Medulla oblongata (tissue), 1 donor: ENCODE results near the gene PLA2G4A.

Source experiments
- DNase-seq: peaks from one replicate; pipeline ENCODE4 v3.0.0-alpha.2; 2015; ENCODE audit errors: extremely low spot score

Gene PLA2G4A

DNA sequence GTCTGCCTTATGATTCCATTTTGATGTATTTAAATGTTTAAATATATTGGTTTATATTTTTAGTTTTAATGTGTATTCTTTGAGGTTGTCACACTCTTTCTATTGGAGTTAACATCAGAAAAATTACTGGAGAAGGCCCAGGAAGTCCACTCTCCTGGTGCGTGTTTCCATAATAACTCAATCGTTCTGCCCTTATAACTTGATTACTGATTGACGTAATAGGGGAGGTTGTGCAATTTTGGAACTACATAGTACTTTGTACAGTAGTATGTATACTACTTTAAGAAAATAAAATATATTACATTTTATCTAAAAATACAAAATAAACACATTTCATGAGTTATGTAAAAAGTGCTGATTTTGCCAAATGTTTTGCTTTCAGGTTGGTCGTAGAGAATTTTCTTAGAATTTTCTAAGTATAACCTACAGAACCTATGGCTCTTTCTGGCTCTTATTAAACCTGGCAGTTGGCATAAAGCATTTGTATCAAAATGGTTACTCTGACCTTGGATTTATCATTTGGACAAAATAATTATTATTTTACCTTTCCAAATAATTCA lies 5.7 kb downstream of the PLA2G4A start:
- DNase-seq, result no peak

DNA sequence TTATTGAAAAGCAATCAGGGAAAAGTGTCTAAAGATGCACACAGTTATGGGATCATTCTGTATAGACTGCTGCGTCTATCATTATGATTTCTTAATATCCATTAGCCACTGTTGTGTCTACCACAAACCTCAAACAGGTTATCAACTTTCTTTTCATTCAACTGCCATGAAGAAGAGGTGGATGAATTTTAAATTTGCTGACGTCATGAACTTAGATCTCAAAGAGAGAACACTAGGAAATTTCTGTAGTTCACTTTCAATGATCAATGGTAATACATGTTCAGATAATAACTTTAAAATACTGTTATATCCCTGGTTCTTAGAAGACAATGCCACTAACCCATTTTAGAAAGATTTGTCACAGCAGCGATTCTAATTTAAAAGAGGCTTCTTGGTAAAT lies 6.7 kb downstream of the PLA2G4A start:
- no peak for DNase-seq

DNA sequence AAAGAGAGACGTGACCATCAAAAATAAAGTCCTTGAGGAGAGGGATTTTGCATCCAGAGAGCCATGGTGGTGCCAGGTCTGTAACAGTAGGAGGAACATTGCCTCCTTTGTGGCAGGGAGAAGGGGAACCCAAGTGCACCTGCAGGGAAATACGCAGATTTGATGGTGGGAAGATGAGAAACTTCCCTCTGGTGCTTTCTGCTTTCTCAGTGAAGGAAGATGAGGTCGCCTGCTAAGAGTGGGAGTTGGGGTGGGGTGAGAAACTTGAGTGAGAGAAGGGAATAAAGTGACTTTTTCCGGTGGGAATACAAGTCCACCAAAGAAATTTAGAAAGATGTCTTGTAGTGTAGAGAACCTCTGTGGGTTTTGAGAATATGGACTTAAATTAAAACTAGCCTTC lies 9.1 kb downstream of the PLA2G4A start:
- DNase-seq, result no peak

DNA sequence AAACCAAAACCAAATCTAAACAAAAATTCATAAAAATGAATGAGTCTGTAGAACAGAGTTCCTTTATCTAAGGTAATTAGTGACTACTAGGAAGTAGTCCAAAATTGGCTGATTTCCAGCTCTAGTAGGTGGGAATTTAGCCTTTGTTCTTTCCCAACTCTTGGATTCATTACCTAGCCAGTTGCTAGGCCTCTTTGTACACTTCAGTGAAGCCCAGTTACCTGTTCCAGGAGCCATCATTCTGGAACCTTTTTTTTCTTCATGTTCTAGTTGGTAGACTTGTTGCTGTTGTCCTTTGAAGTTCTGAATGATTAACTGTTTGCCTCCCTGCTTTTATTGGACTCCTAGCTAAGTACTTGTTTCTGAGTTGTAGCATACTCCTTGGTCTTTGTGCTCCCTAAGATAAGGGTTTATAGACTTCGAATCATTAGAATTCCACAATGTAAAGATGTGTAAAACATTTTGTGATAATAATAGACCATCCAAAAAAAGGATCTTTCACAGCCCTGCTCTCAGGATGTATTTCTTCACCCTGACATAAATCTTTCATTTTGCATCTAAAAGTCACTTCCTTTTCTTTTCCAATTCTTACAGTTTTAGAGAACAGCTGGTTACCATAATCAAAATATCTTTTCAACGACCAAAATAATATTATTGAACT lies 9.8 kb downstream of the PLA2G4A start:
- no peak for DNase-seq

DNA sequence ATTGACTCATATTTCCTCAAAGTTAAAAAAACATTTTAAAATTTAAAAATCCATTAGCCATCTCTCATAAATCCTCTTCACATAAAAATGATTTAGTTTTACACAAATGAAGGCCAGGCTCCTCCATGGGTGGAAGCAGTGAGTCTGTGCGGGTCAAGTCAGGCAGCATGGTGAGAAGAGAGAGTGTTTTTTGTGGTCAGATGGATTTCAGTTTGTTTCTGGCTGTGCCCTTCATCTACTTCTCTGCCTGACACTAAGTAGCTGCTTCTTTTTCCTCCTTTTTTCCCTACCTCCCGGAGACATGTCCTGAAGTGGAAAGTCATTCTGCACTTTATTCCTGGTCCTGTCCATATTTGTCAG lies 10.3 kb downstream of the PLA2G4A start:
- no peak for DNase-seq

DNA sequence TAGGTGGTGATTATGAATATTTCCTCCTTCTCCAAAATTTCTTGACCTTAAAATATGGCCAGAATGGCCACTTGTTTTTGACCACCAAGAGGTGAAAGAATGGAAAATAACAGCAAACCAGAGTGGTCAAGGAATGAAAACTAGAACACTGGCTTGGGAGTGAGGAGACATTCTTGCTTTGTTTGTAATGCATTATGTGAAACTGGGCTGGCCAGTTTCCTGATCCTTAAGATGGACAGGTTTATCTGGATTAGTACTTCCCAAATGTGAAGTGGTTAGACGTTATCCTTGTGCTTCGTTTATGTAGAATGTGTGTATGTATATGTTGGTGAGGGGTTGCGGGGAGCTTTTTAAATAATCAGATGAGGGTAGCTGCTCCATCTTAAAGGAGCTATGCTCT lies 12.8 kb downstream of the PLA2G4A start:
- DNase-seq, result no peak

DNA sequence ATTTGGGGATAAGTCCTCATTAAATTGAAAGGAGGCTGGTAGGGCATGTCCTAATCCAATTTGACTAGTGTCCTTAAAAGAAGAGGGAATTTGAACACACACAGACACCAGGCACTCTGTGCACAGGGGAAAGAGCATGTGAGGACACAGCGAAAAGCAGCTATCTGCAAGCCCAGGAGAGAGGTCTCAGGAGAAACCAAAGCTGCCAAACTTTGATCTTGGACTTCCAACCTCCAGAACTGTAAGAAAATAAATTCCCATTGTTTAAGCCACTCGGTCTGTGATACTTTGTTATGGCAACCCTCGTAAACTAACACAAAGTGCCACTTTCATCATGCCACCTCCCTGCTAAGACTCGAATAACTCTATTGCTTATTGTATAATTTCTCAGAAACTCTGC lies 13.8 kb downstream of the PLA2G4A start:
- no peak for DNase-seq

DNA sequence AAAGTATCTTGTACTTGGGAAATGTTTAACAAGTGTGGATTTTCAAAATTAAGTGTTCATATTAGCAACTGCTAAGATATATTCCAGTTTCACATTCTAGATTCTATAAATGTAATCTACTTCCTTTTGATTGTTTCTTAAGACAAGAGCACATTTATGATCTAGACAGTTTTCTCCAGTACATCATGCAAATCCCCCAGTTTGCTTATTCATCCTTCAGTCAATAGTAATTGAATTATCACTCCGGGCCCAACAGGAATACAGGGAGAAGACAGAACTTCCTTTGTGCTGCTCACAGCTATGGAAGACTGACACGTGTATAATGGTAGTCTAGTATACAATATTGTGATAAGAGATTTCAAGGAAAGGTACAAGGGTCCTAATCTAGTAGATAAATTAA lies 14.5 kb downstream of the PLA2G4A start:
- no peak for DNase-seq

DNA sequence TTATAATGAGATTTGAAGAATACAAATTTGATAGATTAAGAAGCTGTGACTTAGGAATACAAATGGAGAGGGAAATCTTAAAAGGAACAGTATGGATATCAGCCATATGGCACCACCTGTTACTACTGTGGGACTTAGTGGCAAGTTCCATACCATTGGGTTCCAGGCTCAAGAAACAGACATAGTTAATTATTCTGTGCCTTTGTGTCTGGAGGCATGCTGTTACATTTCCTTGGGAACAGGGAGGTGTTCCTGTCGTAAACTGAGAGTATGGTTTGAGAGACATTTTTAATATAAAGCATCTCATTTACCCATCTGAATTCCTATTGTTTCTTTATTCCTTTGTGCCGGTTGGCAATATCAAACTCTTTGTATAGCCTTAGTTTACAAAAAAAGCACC lies 15.2 kb downstream of the PLA2G4A start:
- no peak for DNase-seq

DNA sequence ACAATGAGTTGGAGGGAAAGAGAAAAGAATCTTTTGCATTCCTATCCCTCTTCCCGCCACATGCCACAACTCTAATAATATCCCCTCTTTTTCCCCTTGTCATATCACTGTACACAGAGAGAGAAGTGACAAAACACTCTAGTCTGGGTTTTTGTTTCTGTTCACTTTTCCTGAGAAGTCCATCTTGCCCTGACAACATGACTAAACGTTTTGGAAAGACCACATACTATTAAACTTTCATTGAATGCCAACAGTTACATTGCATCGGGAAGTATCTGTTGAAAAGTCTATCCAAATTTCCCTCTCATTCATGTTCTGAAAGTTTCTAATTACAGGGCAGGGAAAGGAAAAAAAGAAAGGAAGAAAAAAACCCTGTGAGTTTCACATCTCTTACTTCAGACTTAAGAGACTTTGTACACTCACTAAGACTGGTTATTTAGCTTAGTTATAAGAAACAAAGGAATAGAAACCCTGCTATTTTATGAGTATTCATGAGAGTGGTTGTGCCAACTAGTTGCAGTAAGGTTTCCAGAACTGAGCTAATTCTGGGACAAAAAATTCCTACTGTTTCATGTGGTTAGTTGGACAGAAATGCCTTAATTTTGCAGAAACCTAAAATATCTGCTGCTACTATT lies 16.9 kb downstream of the PLA2G4A start:
- peak; percentile 67 for DNase-seq

DNA sequence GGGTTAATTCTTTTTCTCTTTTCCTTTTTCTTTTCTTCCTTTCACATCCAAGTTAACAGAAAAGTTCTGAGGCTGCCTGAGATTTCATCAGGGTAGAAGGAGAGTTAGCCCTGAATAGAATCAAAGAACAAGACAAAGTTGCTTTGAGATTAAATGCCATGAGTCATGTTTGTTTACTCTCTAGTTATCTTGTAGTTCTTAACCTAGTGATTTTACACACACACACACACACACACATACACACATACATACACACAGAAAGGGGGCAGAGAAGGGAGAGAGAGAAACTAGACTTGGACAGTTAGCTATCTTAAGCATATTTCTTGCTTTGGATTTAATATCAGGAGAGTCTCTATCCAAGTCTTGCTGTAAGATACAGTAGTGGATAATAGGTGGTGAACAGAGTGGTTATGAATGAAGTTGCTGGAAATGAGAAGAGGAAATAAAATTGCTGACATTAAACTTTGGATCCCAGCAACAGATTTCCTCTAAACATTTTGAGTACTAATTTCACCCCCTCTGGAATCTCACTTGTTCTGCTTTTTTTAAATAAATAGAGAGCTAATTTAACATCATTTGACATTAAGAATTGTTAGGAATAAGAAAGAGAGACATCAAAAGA lies 19.9 kb downstream of the PLA2G4A start:
- DNase-seq, result peak; percentile 51

DNA sequence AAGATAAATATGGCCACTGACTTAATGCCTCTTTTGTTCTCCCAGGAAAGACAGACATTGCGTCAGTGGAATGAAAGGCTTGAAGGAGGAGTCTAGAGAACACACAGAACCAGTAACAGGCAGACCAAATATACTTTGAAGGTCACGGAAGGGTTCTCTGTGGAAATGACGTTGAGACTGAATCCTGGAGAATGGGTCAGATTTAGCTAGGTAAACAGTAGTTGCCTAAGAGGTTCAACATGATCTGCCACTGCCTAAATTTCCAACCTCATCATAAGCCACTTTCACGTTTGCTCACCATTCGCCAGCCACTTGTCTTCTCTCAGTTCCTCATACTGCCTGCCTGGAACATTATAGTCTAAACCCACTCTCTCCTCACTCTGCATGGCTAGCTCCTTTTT lies 20.5 kb downstream of the PLA2G4A start:
- DNase-seq, result peak; percentile 71

DNA sequence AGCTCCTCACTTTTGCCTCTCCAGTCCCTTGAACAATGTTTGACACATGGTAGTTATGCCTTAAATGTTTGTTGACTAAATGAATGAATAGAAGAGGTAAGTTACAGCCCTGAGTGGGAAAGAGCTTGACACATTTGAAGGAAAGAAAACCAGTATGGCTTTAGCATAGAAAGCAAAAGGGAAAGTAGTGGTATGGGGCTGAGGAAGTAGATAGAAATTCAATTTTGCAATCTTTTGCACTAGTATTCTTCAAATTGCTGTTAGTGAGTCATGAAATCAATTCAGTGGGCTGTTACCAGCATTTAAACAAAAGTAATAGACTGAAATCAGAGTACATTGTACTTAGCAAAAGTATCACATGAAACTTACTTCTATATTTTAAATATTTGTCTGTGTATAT lies 21.1 kb downstream of the PLA2G4A start:
- no peak for DNase-seq

DNA sequence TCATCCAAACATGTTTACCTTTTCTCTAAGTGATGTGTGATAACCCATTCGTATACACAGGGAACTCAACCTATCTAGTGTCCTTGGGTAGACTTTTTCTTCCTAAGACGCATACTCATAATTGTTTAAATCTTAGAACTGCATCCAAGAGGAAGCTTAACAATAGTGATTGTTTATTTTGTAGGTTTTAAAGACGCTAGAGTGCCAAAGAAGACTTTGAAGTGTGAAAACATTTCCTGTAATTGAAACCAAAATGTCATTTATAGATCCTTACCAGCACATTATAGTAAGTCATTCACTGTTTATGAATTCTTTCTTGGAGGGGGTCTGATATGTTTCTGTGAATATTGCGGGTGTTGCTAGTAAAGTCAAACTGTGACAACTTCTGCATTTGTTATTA lies 25.4 kb downstream of the PLA2G4A start:
- DNase-seq, result no peak

DNA sequence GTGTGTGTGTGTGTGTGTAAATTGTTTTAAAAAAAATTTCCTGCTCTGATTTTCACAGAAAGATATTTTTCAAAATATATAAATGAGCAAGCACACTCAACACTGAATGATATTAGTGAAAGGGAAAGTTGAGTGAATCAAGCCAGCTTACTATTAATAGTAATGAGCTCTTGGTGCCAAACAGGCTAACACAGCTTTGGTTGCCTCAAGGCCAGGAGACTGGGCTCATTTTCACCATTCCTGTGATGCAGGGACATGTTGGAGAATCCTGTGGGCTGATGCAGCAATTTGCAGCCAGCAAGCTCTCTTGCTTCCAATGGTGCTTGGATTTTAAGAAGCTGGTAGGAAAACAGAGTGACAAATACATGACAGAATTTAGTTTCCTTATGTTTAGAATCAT lies 30.2 kb downstream of the PLA2G4A start:
- DNase-seq, result peak; percentile 42

DNA sequence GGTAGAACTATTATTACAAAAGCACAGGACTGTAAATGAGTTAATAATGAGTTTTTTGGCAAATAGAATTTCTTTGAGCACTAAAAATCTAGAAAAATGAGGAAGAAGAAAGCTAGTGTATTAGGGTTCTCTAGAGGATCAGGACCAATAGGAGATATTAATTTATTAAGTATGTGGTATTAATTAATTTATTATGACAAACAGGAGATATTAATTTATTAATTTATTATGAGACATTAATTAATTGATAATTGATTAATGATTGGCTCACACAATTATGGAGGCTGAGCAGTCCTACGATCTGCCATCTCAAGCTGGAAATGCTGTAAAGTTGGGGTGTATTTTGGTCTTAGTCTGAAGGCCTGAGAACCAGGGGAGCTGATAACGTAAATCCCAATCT lies 31.2 kb downstream of the PLA2G4A start:
- DNase-seq, result no peak

DNA sequence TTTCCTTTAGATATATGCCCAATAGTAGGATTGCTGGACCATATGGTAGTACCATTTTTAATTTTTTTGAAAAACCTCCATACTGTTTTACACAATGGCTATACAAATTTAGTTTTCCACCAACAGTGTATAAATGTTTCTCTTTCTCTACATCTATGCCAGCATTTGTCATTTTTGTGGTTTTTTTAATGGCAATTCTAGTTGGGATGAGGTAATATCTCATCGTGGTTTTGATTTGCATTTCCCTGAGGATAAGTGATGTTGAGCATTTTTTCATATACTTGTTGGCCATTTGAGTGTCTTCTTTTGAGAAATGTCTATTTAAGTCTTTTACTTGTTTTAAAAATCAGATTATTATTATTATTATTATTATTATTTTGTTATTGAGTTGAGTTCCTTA lies 35.5 kb downstream of the PLA2G4A start:
- DNase-seq, result no peak

DNA sequence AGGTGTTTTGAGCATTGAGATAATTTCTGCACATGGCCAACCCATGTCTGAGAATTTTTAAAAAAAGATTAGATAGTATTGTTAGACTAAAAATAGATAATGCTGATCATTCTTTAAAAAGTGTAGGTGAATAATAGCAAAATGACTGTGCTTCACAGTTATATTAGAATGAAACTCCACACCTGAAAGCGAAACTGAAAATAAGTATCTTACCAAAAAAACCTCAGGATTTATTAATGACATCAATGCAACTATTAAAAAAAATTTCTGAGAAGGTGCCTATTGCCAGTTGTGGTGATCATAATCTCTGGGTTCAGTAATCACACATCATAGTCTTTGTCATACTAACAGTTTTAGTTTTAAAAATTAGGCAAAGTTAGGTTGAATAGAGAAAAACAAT lies 36.5 kb downstream of the PLA2G4A start:
- no peak for DNase-seq

DNA sequence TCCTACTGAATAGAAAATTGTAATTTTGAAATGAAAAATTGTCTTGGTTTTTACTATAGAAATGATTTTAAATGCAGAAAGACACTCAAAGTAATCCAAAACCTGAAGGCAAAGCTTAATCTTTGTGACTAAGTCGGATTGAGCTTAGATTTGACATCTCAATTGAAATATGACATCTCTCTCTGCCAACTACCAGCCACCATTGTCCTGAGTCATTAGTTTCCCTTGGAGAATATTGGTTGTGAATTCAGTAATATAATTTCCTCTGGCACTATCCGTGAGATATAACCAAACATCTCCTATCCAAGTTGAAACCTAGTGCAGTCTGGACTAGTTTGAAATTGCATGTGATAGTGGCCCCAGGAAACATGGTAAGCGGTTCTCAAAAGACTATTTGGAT lies 37.1 kb downstream of the PLA2G4A start:
- DNase-seq, result no peak

DNA sequence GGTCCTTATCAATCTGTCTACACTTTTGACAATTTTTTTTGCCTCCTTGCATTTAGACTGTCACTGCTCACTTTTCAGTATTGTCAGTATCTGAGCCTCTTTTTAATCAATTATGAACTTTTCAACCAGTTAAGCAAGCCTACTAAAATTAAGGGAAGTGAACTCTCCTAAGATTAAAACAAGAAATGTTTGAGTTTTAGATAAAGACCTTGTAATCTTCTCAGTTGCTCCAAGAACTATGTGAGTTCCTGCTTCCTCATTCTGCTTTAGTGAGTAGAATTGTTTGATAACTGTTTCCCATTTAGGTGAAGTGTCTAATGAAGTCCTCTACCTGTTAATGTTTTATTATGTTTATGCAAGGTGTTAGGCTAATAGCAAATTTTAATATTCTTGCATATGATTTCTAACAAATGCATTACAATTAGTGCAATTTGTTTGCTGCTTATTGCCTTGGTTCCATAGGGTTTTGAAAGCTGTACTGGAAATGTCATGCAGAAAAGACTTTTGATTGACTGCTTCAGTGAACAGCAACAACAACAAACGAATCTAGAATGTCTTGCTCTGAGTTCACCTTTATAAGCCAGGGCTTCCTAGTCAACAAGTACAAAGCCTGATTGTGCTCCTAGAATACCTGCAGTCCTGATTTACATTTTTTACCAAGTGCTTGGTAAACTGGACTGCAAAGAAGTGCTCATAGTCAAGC lies 40.9 kb downstream of the PLA2G4A start:
- no peak for DNase-seq

DNA sequence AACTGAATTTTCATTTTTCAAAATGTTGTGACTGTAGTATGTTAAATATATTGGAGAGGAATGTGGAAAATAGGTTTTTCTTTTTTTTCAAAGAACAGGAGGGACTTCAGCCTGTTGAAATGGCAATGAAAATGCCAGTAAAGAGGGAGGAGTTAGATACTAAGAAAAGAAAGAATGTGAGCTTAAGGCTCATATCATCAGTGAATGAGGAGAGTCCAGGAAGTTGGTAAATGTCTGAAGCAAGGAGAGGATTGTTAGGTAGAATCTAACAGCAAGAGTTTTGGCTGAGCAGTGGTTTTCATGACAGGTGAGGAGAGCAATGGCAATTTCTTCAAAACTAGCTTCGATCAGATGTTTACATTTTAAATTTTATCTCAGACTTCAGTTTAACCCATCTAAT lies 43.0 kb downstream of the PLA2G4A start:
- no peak for DNase-seq

DNA sequence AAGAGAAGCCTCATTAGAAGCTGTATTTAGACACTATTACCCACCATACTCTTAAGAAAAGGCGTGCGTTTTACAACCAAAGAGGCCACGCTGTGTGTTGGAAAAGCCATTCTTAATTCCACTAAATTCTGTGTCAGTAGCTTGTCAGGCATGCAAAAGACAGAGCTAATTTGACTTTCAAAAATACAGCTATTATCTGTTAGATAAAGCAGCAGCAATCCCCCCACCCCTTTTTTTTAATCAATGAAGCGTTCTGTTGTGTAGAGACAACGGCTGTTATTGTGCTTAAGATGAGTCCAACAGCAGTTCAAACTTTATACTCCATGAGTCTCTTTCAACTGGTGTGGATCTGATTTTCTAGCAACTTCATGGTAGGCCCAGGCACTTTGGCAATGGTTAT lies 43.5 kb downstream of the PLA2G4A start:
- DNase-seq, result no peak

DNA sequence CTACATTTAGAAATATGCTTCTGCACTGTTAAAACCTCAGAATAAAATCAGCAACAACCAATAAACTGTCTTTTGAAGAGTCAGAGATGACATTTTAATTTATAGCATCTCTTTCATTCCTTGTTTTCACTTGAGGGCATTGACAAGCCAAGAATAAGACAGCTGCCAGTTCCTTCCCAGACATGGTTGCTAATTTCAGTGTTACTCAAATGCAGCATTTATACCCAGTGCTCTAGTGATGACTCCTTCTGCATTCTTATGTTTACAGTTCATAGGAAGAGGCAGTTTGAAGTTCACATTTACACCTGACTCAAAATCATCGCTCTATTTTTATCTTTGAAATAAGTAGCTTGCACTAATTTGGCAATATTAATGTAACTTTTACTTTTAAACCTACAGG lies 44.9 kb downstream of the PLA2G4A start:
- no peak for DNase-seq
